HEK293 (cell line): ENCODE data around the gene SNRPD2.

Experiments used
- BCL11B ChIP-seq: fragments of 450-650 bp; formaldehyde crosslinking; IDR thresholded peaks from 2 replicates; pipeline ENCODE4 v1.5.1; 2016; ENCODE audit warnings: low read depth, missing biosample characterization, missing genetic modification characterization
- GLIS1 ChIP-seq: fragments of 450-650 bp; formaldehyde crosslinking; IDR thresholded peaks from 2 replicates; pipeline ENCODE4 v1.5.1; 2016; ENCODE audit warnings: missing biosample characterization, missing genetic modification characterization
- GLIS2 ChIP-seq: fragments of 450-650 bp; formaldehyde crosslinking; IDR thresholded peaks from 2 replicates; pipeline ENCODE4 v1.5.1; 2016; ENCODE audit warnings: missing biosample characterization, missing genetic modification characterization
- OVOL3 ChIP-seq: fragments of 450-650 bp; formaldehyde crosslinking; IDR thresholded peaks from 2 replicates; pipeline ENCODE4 v1.5.1; 2016; ENCODE audit warnings: missing biosample characterization, missing genetic modification characterization
- RBAK ChIP-seq: fragments of 450-650 bp; formaldehyde crosslinking; IDR thresholded peaks from 2 replicates; pipeline ENCODE4 v1.5.1; 2016; ENCODE audit warnings: missing biosample characterization, missing genetic modification characterization
- SCRT1 ChIP-seq: fragments of 450-650 bp; formaldehyde crosslinking; IDR thresholded peaks from 2 replicates; pipeline ENCODE4 v1.5.1; 2016; ENCODE audit warnings: missing biosample characterization, missing genetic modification characterization, borderline replicate concordance
- SCRT2 ChIP-seq: fragments of 450-650 bp; formaldehyde crosslinking; IDR thresholded peaks from 2 replicates; pipeline ENCODE4 v1.5.1; 2016; ENCODE audit warnings: missing biosample characterization, missing genetic modification characterization
- SP3 ChIP-seq: fragments of 450-650 bp; formaldehyde crosslinking; IDR thresholded peaks from 2 replicates; pipeline ENCODE4 v1.5.1; 2016; ENCODE audit warnings: missing biosample characterization, missing genetic modification characterization
- ZBTB17 ChIP-seq: fragments of 450-650 bp; formaldehyde crosslinking; IDR thresholded peaks from 2 replicates; pipeline ENCODE4 v1.5.1; 2016; ENCODE audit warnings: missing biosample characterization, missing genetic modification characterization
- ZBTB20 ChIP-seq: fragments of 450-650 bp; formaldehyde crosslinking; IDR thresholded peaks from 2 replicates; pipeline ENCODE4 v1.5.1; 2016; ENCODE audit warnings: missing biosample characterization, missing genetic modification characterization
- ZBTB7A ChIP-seq: fragments of 450-650 bp; formaldehyde crosslinking; IDR thresholded peaks from 2 replicates; pipeline ENCODE4 v1.5.1; 2016; ENCODE audit warnings: low read depth, missing biosample characterization, missing genetic modification characterization
- ZBTB8A ChIP-seq: fragments of 450-650 bp; formaldehyde crosslinking; IDR thresholded peaks from 2 replicates; pipeline ENCODE4 v1.5.1; 2016; ENCODE audit warnings: missing biosample characterization, missing genetic modification characterization
- ZEB2 ChIP-seq: fragments of 450-650 bp; formaldehyde crosslinking; IDR thresholded peaks from 2 replicates; pipeline ENCODE4 v1.5.1; 2016; ENCODE audit warnings: missing biosample characterization, missing genetic modification characterization
- ZFHX2 ChIP-seq: fragments of 450-650 bp; formaldehyde crosslinking; conservative IDR thresholded peaks from 2 replicates; pipeline ENCODE4 v1.5.1; 2016; ENCODE audit warnings: missing biosample characterization, missing genetic modification characterization
- ZFP37 ChIP-seq: fragments of 450-650 bp; formaldehyde crosslinking; IDR thresholded peaks from 2 replicates; pipeline ENCODE4 v1.5.1; 2016; ENCODE audit warnings: missing biosample characterization, missing genetic modification characterization
- ZFP69B ChIP-seq: fragments of 450-650 bp; formaldehyde crosslinking; IDR thresholded peaks from 2 replicates; pipeline ENCODE4 v1.5.1; 2016; ENCODE audit warnings: missing biosample characterization, missing genetic modification characterization
- ZNF10 ChIP-seq: fragments of 450-650 bp; formaldehyde crosslinking; IDR thresholded peaks from 2 replicates; pipeline ENCODE4 v1.5.1; 2017; ENCODE audit warnings: missing biosample characterization, missing genetic modification characterization
- ZNF114 ChIP-seq: fragments of 450-650 bp; formaldehyde crosslinking; IDR thresholded peaks from 2 replicates; pipeline ENCODE4 v1.5.0; 2017; ENCODE audit warnings: missing biosample characterization, missing genetic modification characterization
- ZNF174 ChIP-seq: fragments of 450-650 bp; formaldehyde crosslinking; IDR thresholded peaks from 2 replicates; pipeline ENCODE4 v1.5.0; 2017; ENCODE audit warnings: missing biosample characterization, mild to moderate bottlenecking, missing genetic modification characterization
- ZNF2 ChIP-seq: fragments of 450-650 bp; formaldehyde crosslinking; IDR thresholded peaks from 2 replicates; pipeline ENCODE4 v1.5.1; 2016; ENCODE audit warnings: missing biosample characterization, missing genetic modification characterization
- ZNF292 ChIP-seq: fragments of 450-650 bp; formaldehyde crosslinking; IDR thresholded peaks from 2 replicates; pipeline ENCODE4 v1.5.1; 2016; ENCODE audit warnings: low read depth, missing biosample characterization, missing genetic modification characterization, borderline replicate concordance
- ZNF324 ChIP-seq: fragments of 450-650 bp; formaldehyde crosslinking; IDR thresholded peaks from 2 replicates; pipeline ENCODE4 v1.5.1; 2016; ENCODE audit warnings: missing biosample characterization, missing genetic modification characterization
- ZNF335 ChIP-seq: fragments of 450-650 bp; formaldehyde crosslinking; conservative IDR thresholded peaks from 2 replicates; pipeline ENCODE4 v1.5.1; 2016; ENCODE audit warnings: missing biosample characterization, missing genetic modification characterization
- ZNF473 ChIP-seq: fragments of 450-650 bp; formaldehyde crosslinking; IDR thresholded peaks from 2 replicates; pipeline ENCODE4 v1.5.1; 2017; ENCODE audit warnings: missing biosample characterization, missing genetic modification characterization
- ZNF555 ChIP-seq: fragments of 450-650 bp; formaldehyde crosslinking; conservative IDR thresholded peaks from 2 replicates; pipeline ENCODE4 v1.5.1; 2017; ENCODE audit warnings: missing biosample characterization, mild to moderate bottlenecking, missing genetic modification characterization, inconsistent platforms
- ZNF701 ChIP-seq: fragments of 450-650 bp; formaldehyde crosslinking; IDR thresholded peaks from 2 replicates; pipeline ENCODE4 v1.5.1; 2016; ENCODE audit warnings: missing biosample characterization, missing genetic modification characterization
- ZNF776 ChIP-seq: fragments of 450-650 bp; formaldehyde crosslinking; IDR thresholded peaks from 2 replicates; pipeline ENCODE4 v1.5.0; 2017; ENCODE audit warnings: missing biosample characterization, missing genetic modification characterization, borderline replicate concordance
- ZNF777 ChIP-seq: fragments of 450-650 bp; formaldehyde crosslinking; IDR thresholded peaks from 2 replicates; pipeline ENCODE4 v1.5.1; 2017; ENCODE audit warnings: missing biosample characterization, missing genetic modification characterization, borderline replicate concordance
- ZSCAN16 ChIP-seq: fragments of 450-650 bp; formaldehyde crosslinking; IDR thresholded peaks from 2 replicates; pipeline ENCODE4 v1.5.1; 2016; ENCODE audit warnings: missing biosample characterization, missing genetic modification characterization
- TF ChIP-seq, protein P1 (sequence below): fragments of 450-650 bp; formaldehyde crosslinking; conservative IDR thresholded peaks from 2 replicates; pipeline ENCODE4 v1.5.1; 2016; ENCODE audit warnings: low read depth, missing biosample characterization, missing genetic modification characterization
- TF ChIP-seq, protein P2 (sequence below): fragments of 450-650 bp; formaldehyde crosslinking; IDR thresholded peaks from 2 replicates; pipeline ENCODE4 v1.5.1; 2017; ENCODE audit warnings: missing biosample characterization, missing genetic modification characterization
- TF ChIP-seq, protein P3 (sequence below): fragments of 450-650 bp; formaldehyde crosslinking; IDR thresholded peaks from 2 replicates; pipeline ENCODE4 v1.5.1; 2016; ENCODE audit warnings: missing biosample characterization, missing genetic modification characterization
- TF ChIP-seq, protein P4 (sequence below): fragments of 450-650 bp; formaldehyde crosslinking; IDR thresholded peaks from 2 replicates; pipeline ENCODE4 v1.5.1; 2016; ENCODE audit warnings: missing biosample characterization, missing genetic modification characterization

Gene SNRPD2

DNA sequence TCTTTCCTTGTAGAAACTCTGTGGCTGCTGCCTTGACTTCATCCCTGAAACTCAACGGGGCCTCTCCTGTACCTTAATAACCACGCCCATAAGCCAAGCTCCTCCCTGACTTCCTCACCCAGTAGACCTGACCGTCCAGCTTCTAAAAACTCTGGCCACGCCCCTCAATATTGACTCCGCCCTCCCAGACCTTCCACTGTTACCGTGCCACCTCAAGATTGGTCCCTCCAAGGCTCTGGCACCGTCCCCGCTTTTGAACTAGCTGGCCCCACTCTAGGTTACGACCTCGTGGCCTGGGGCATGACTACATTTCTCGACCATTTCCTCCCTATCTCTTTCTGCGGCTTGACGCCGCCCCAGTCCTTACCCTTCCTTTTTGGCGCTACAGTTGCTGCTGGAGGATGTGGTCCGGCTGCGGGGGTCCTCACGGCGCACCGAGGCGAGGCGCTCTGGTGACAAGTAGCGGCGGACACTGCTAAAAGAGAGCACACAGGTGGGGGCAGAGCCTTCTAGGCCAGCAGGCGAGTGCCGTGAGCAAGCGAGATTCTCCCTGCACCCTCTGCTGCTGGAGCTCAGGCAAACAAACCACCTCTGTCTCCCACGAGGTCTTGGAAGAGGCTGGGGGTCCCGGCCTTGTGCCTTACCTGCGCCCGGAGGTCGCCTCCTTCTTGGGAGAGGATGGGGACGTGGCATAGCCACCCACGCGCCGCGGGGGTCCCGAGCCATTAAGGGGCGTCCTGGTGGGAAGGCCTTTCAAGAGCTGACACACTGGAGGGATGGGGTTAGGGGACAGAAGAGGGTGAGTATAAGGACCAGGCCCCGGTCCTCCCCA is 50.3 kb downstream of the SNRPD2 start (continued):
- TF ChIP-seq, protein P1, sequence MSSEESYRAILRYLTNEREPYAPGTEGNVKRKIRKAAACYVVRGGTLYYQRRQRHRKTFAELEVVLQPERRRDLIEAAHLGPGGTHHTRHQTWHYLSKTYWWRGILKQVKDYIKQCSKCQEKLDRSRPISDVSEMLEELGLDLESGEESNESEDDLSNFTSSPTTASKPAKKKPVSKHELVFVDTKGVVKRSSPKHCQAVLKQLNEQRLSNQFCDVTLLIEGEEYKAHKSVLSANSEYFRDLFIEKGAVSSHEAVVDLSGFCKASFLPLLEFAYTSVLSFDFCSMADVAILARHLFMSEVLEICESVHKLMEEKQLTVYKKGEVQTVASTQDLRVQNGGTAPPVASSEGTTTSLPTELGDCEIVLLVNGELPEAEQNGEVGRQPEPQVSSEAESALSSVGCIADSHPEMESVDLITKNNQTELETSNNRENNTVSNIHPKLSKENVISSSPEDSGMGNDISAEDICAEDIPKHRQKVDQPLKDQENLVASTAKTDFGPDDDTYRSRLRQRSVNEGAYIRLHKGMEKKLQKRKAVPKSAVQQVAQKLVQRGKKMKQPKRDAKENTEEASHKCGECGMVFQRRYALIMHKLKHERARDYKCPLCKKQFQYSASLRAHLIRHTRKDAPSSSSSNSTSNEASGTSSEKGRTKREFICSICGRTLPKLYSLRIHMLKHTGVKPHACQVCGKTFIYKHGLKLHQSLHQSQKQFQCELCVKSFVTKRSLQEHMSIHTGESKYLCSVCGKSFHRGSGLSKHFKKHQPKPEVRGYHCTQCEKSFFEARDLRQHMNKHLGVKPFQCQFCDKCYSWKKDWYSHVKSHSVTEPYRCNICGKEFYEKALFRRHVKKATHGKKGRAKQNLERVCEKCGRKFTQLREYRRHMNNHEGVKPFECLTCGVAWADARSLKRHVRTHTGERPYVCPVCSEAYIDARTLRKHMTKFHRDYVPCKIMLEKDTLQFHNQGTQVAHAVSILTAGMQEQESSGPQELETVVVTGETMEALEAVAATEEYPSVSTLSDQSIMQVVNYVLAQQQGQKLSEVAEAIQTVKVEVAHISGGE (tag by site-specific recombination), result peak; percentile 97
- TF ChIP-seq ZBTB8A (tag by site-specific recombination), result no peak
- 0 out of 2 replicates have a peak, but pooled peaks have one; percentile 6 for TF ChIP-seq GLIS1 (tag by site-specific recombination)
- no peak for TF ChIP-seq ZNF473 (tag by site-specific recombination)
- TF ChIP-seq ZBTB17, result peak; percentile 78
- peak; percentile 96 for TF ChIP-seq ZNF335 (tag by site-specific recombination)
- peak; percentile 99 for TF ChIP-seq SCRT2 (tag by site-specific recombination)
- no peak for TF ChIP-seq OVOL3 (tag by site-specific recombination)
- 0 out of 2 replicates have a peak, but pooled peaks have one; percentile 9 for TF ChIP-seq ZBTB7A
- TF ChIP-seq ZNF10 (tag by site-specific recombination), result no peak; the same call in 1 of the 2 replicates
- peak; percentile 48 for TF ChIP-seq ZNF2 (tag by site-specific recombination)
- TF ChIP-seq ZNF701 (tag by site-specific recombination), result no peak
- no peak for TF ChIP-seq ZNF324 (tag by site-specific recombination)
- TF ChIP-seq GLIS2 (tag by site-specific recombination), result peak; percentile 56; the same call in 1 of the 2 replicates
- TF ChIP-seq, protein P2, sequence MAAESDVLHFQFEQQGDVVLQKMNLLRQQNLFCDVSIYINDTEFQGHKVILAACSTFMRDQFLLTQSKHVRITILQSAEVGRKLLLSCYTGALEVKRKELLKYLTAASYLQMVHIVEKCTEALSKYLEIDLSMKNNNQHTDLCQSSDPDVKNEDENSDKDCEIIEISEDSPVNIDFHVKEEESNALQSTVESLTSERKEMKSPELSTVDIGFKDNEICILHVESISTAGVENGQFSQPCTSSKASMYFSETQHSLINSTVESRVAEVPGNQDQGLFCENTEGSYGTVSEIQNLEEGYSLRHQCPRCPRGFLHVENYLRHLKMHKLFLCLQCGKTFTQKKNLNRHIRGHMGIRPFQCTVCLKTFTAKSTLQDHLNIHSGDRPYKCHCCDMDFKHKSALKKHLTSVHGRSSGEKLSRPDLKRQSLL (tag by site-specific recombination), result no peak
- TF ChIP-seq SCRT1 (tag by site-specific recombination), result peak; percentile 66; the same call in 1 of the 2 replicates
- 0 out of 2 replicates have a peak, but pooled peaks have one; percentile 9 for TF ChIP-seq ZSCAN16
- TF ChIP-seq ZNF292, result no peak
- peak; percentile 42 for TF ChIP-seq ZFHX2 (tag by site-specific recombination)
- TF ChIP-seq ZFP37, result peak; percentile 63
- peak; percentile 99 for TF ChIP-seq ZFP69B (tag by site-specific recombination)
- no peak for TF ChIP-seq ZNF555 (tag by site-specific recombination)
- TF ChIP-seq ZBTB20 (tag by site-specific recombination), result peak; percentile 34; the same call in 1 of the 2 replicates
- no peak for TF ChIP-seq ZNF114 (tag by site-specific recombination)
- peak; percentile 22; the same call in 1 of the 2 replicates for TF ChIP-seq ZEB2 (tag by site-specific recombination)
- no peak for TF ChIP-seq RBAK (tag by site-specific recombination)
- TF ChIP-seq SP3, result peak; percentile 76
- TF ChIP-seq ZNF776 (tag by site-specific recombination), result no peak
- TF ChIP-seq ZNF777 (tag by site-specific recombination), result peak; percentile 48; the same call in 1 of the 2 replicates
- TF ChIP-seq, protein P3, sequence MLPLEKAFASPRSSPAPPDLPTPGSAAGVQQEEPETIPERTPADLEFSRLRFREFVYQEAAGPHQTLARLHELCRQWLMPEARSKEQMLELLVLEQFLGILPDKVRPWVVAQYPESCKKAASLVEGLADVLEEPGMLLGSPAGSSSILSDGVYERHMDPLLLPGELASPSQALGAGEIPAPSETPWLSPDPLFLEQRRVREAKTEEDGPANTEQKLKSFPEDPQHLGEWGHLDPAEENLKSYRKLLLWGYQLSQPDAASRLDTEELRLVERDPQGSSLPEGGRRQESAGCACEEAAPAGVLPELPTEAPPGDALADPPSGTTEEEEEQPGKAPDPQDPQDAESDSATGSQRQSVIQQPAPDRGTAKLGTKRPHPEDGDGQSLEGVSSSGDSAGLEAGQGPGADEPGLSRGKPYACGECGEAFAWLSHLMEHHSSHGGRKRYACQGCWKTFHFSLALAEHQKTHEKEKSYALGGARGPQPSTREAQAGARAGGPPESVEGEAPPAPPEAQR (tag by site-specific recombination), result no peak
- TF ChIP-seq BCL11B (tag by site-specific recombination), result peak; percentile 85
- TF ChIP-seq, protein P4, sequence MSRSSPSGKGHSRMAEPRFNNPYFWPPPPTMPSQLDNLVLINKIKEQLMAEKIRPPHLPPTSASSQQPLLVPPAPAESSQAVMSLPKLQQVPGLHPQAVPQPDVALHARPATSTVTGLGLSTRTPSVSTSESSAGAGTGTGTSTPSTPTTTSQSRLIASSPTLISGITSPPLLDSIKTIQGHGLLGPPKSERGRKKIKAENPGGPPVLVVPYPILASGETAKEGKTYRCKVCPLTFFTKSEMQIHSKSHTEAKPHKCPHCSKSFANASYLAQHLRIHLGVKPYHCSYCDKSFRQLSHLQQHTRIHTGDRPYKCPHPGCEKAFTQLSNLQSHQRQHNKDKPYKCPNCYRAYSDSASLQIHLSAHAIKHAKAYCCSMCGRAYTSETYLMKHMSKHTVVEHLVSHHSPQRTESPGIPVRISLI (tag by site-specific recombination), result no peak
- no peak for TF ChIP-seq ZNF174 (tag by site-specific recombination)
